IMR-90 (cell line): ENCODE results near the gene ITPKA. TPM values are rescaled to one million over a fixed set of nuclear protein-coding genes. Genes with fewer than 3 reads are reported as not detected.
"Not testable (repeated sequence)": the region's sequence is repeated elsewhere in the genome, so short reads cannot be mapped to it uniquely, and the experiment has no call there.

Experiments used
- ATAC-seq: fragments of 200-7000 bp; cut with Tn5 transposase; 2 replicates; pipeline ENCODE4 v1.9.1; 2020; ENCODE audit warnings: low read depth, mild to moderate bottlenecking, moderate library complexity
- BruUV-seq: library from RNA; stranded (reverse); fragments of 400-500 nt; replicated peaks from 2 replicates; lab custom pipeline; 2021; lab: Mats Ljungman, UMichigan
- CTCF ChIA-PET: fragments of 300-600 bp; formaldehyde crosslinking; extraction: SDS; loops from one replicate; lab custom pipeline; 2021; ENCODE audit warnings: antibody characterized with exemption; lab: Yijun Ruan, JAX
- POLR2A ChIA-PET: fragments of 300-600 bp; sonication (Branson Sonifier 250); formaldehyde crosslinking; loops from one replicate; lab custom pipeline; 2022; ENCODE audit warnings: antibody characterized with exemption; ENCODE audit not compliant: unreplicated experiment; lab: Charles Lee
- DNase-seq: peaks from one replicate; pipeline ENCODE4 v3.0.0; 2013
- H2AFZ ChIP-seq: replicated peaks from 2 replicates; pipeline ENCODE3; 2013; ENCODE audit warnings: low read length, mild to moderate bottlenecking; ENCODE audit not compliant: poor library complexity
- H2AK5ac ChIP-seq: 2 replicates; pipeline ENCODE4 v1.6.1; 2013; ENCODE audit warnings: low read depth, low read length, inconsistent platforms
- H2AK9ac ChIP-seq: replicated peaks from 2 replicates; pipeline ENCODE3; 2013; ENCODE audit warnings: mild to moderate bottlenecking, low read depth, low read length, moderate library complexity; ENCODE audit not compliant: poor library complexity
- H2BK120ac ChIP-seq: 2 replicates; pipeline ENCODE4 v1.6.1; 2013; ENCODE audit warnings: low read depth, low read length, inconsistent platforms
- H2BK15ac ChIP-seq: 3 replicates; pipeline ENCODE4 v1.6.1; 2013; ENCODE audit warnings: low read depth, low read length, inconsistent platforms
- H2BK20ac ChIP-seq: 2 replicates; pipeline ENCODE4 v1.6.1; 2013; ENCODE audit warnings: low read depth, mild to moderate bottlenecking, inconsistent platforms, low read length, moderate library complexity
- H2BK5ac ChIP-seq: 2 replicates; pipeline ENCODE4 v1.6.1; 2013; ENCODE audit warnings: mild to moderate bottlenecking, low read depth, low read length, inconsistent platforms; ENCODE audit not compliant: poor library complexity, severe bottlenecking
- H3K14ac ChIP-seq: replicated peaks from 2 replicates; pipeline ENCODE4 v1.6.1; 2013; ENCODE audit warnings: low read depth, low read length, inconsistent platforms
- H3K18ac ChIP-seq: 2 replicates; pipeline ENCODE4 v1.6.1; 2013; ENCODE audit warnings: low read depth, low read length, control low read depth
- H3K23ac ChIP-seq: 2 replicates; pipeline ENCODE4 v1.6.1; 2013; ENCODE audit warnings: low read depth, low read length, inconsistent platforms
- H3K27ac ChIP-seq: 2 replicates; pipeline ENCODE4 v1.5.1; 2013; ENCODE audit warnings: mild to moderate bottlenecking, control low read depth, low read length; ENCODE audit not compliant: insufficient read depth
- H3K27me3 ChIP-seq: 2 replicates; pipeline ENCODE4 v1.6.1; 2013; ENCODE audit warnings: low read length; ENCODE audit not compliant: control insufficient read depth, insufficient read depth
- H3K36me3 ChIP-seq: 2 replicates; pipeline ENCODE4 v1.6.1; 2013; ENCODE audit warnings: low read length, mixed read lengths; ENCODE audit not compliant: control insufficient read depth, insufficient read depth
- H3K4ac ChIP-seq: 2 replicates; pipeline ENCODE4 v1.6.1; 2013; ENCODE audit warnings: low read depth, low read length, inconsistent platforms
- H3K4me1 ChIP-seq: 2 replicates; pipeline ENCODE4 v1.6.1; 2013; ENCODE audit warnings: low read length, mixed read lengths; ENCODE audit not compliant: control insufficient read depth, insufficient read depth
- H3K4me2 ChIP-seq: 2 replicates; pipeline ENCODE4 v1.6.1; 2013; ENCODE audit warnings: low read depth, mild to moderate bottlenecking, control low read depth, low read length, moderate library complexity
- H3K4me3 ChIP-seq: 2 replicates; pipeline ENCODE4 v1.5.1; 2013; ENCODE audit warnings: low read depth, mild to moderate bottlenecking, control low read depth, low read length, moderate library complexity; ENCODE audit not compliant: insufficient read depth
- H3K56ac ChIP-seq: 2 replicates; pipeline ENCODE4 v1.6.1; 2013; ENCODE audit warnings: low read length, inconsistent platforms; ENCODE audit not compliant: insufficient read depth; ENCODE audit errors: extremely low read depth
- H3K79me1 ChIP-seq, 2 experiments: 2 replicates each; pipeline ENCODE4 v1.6.1; 2013; ENCODE audit warnings: low read length in 2 of 2, inconsistent platforms in 1 of 2, low read depth in 1 of 2
- H3K9ac ChIP-seq: 2 replicates; pipeline ENCODE4 v1.6.1; 2013; ENCODE audit warnings: low read depth, low read length, control low read depth
- H3K9me1 ChIP-seq: 2 replicates; pipeline ENCODE4 v1.6.1; 2013; ENCODE audit warnings: low read length, inconsistent platforms; ENCODE audit not compliant: insufficient read depth
- H3K9me3 ChIP-seq: 2 replicates; pipeline ENCODE4 v1.6.1; 2013; ENCODE audit warnings: low read length; ENCODE audit not compliant: control insufficient read depth, insufficient read depth
- H4K20me1 ChIP-seq: 2 replicates; pipeline ENCODE4 v1.6.1; 2013; ENCODE audit warnings: low read length, inconsistent platforms; ENCODE audit not compliant: insufficient read depth
- H4K5ac ChIP-seq: 2 replicates; pipeline ENCODE4 v1.6.1; 2013; ENCODE audit warnings: mild to moderate bottlenecking, low read depth, low read length, control low read depth
- H4K8ac ChIP-seq, 2 experiments: 2 replicates each; pipeline ENCODE4 v1.6.1; 2013; ENCODE audit warnings: low read depth in 2 of 2, low read length in 2 of 2, control low read depth in 1 of 2, inconsistent platforms in 1 of 2
- H4K91ac ChIP-seq: 2 replicates; pipeline ENCODE4 v1.6.1; 2013; ENCODE audit warnings: low read depth, low read length, inconsistent platforms; ENCODE audit not compliant: insufficient read depth
- BHLHE40 ChIP-seq: fragments of 150-350 bp; IDR thresholded peaks from 2 replicates; pipeline ENCODE4 v1.6.1; 2016; ENCODE audit warnings: mild to moderate bottlenecking, low read depth, low read length
- CHD1 ChIP-seq: IDR thresholded peaks from 2 replicates; pipeline ENCODE4 v1.6.1; 2012; ENCODE audit warnings: low read depth, low read length, improper control_type of control experiment
- POLR2A ChIP-seq: IDR thresholded peaks from 2 replicates; pipeline ENCODE4 v1.6.1; 2012; ENCODE audit warnings: mild to moderate bottlenecking, low read depth, low read length
- RAD21 ChIP-seq: IDR thresholded peaks from 2 replicates; pipeline ENCODE4 v1.6.1; 2012; ENCODE audit warnings: low read length, improper control_type of control experiment
- WGBS, 2 experiments: methylation state at CpG; one replicate each; pipeline versions ENCODE4 v1.1.5 to v1.1.7; 2013; ENCODE audit warnings: missing lambda C conversion rate in 2 of 2; ENCODE audit not compliant: insufficient read length in 1 of 2; ENCODE audit errors: extremely low coverage in 2 of 2; 5-methylcytosine and 5-hydroxymethylcytosine counted together
- dilution Hi-C: fragments of 300-500 bp; cut with HindIII; formaldehyde crosslinking; loops from one replicate; pipeline ENCODE4 v1.14.3; 2018; ENCODE audit warnings: low sequenced_read_pairs; ENCODE audit not compliant: unreplicated experiment
- in situ Hi-C: fragments of 300-500 bp; cut with MboI; formaldehyde crosslinking; loops from 3 replicates; pipeline ENCODE4 v1.14.3; 2019; ENCODE audit warnings: low sequenced_read_pairs, inconsistent platforms, mixed read lengths
- intact Hi-C: fragments of 100-400 bp; cut with micrococcal nuclease; formaldehyde crosslinking; loops from 2 replicates; pipeline ENCODE4 v1.10.0; 2022
- polyA plus RNA-seq, 3 experiments: library from polyadenylated mRNA; depleted of rRNA; stranded (reverse); fragments of >200 nt; gene quantifications; 2 replicates each; pipeline ENCODE4 v1.2.3, GENCODE V29; 2012; ENCODE audit warnings: low replicate concordance in 1 of 3
- total RNA-seq: library from RNA; depleted of rRNA; stranded (reverse); fragments of >200 nt; gene quantifications from 2 replicates; pipeline ENCODE4 v1.2.3, GENCODE V29; 2012
- TF ChIP-seq, protein P1 (sequence below): fragments of 150-350 bp; IDR thresholded peaks from 2 replicates; pipeline ENCODE4 v1.6.1; 2017; ENCODE audit warnings: mild to moderate bottlenecking, antibody characterized with exemption, low read length, low read depth

ITPKA gene
- total and polyA plus RNA-seq, 2 of the 4 experiments (the other 2 are of a cell fraction) = 1.1 to 1.8 TPM

DNA sequence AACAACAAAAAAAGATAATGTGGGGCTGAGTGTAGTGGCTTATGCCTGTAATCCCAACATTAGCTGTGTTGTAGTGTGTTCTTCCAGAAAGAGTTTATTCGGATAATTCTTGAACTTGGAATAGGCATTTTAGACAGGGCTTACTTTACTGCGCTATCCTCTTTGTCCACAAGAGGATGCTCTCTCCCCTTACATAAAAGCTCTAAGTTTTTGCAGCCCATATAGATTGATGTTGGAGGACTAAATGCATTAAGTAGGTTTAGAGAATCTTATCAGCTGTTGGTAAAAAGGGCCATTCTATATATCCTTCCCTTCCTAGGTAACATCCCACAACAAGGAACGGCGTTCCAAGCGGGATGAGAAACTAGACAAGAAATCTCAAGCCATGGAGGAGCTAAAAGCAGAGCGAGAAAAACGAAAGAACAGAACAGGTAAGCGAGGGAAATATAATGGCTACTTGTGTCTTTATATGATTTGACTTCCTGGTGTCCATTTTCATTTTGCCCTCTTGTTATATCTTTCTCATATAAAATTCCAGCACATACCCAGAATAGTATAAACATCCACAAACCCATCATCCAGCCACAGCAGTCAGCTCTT is 27.8 kb upstream of the ITPKA start (continued):
- TF ChIP-seq, protein P1, sequence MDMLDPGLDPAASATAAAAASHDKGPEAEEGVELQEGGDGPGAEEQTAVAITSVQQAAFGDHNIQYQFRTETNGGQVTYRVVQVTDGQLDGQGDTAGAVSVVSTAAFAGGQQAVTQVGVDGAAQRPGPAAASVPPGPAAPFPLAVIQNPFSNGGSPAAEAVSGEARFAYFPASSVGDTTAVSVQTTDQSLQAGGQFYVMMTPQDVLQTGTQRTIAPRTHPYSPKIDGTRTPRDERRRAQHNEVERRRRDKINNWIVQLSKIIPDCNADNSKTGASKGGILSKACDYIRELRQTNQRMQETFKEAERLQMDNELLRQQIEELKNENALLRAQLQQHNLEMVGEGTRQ = no peak

DNA sequence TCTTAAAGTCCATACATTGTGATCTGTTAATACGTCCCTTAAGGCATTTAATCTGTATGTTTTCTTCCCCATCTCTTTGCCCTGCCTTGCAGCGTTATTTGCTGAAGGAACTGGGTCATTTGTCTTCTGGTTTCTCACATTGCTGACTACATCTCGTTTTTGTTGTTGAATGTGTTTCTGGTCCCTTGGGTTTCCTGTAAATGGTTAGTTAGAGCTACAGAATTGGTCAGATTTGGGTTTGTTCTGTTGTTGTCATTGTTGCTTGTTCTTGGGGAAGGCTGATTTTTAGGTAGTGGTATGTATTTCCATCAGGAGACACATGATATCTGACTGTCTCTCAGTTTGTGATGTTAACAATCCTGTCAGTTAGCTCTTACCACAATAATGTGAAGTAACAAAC is 27.0 kb upstream of the ITPKA start:
- Histone ChIP-seq H3K27me3 (no peaks in the 10 kb centered on the region), H3K9ac (no peak overlapping the region), H4K91ac (no peak overlapping the region), H2BK20ac (no peak overlapping the region), H2BK120ac (no peak overlapping the region), H3K27ac (no peak overlapping the region), H3K4ac (no peak overlapping the region), H4K5ac (no peak overlapping the region), H3K56ac (no peak overlapping the region), H3K18ac (no peak overlapping the region), H3K36me3 (peaks cover 38% of the 10 kb centered on the region), H3K9me1 (no peaks in the 10 kb centered on the region; the same call in 1 of the 2 replicates), H2BK15ac (no peak overlapping the region), H3K9me3 (no peaks in the 10 kb centered on the region), H3K4me3 (no peak overlapping the region), H3K79me1 (peaks cover 8 to 27% of the 10 kb centered on the region in 2 experiments; a peak in 3 of 4 replicates), H3K14ac (no peak overlapping the region), H2AFZ (no peak overlapping the region), H3K23ac (no peak overlapping the region), H2BK5ac (no peak overlapping the region), H4K8ac (no peak overlapping the region), H2AK5ac (no peak overlapping the region), H3K4me1 (peaks cover 4% of the 10 kb centered on the region), H3K4me2 (no peak overlapping the region), H2AK9ac (no peak overlapping the region), H4K20me1 (0 out of 2 replicates have a peak, but pooled peaks cover 10% of the 10 kb centered on the region)
- dilution Hi-C loops (no loop called here), in situ Hi-C loops (no loop called here), intact Hi-C loops (loop anchor here (5.0 to 10.0 kb wide), 5 partner anchors 76 to 348 kb away; partner anchors contain the start of genes RPAP1 and TYRO3)
- ChIA-PET POLR2A (no interaction called here), CTCF (interaction anchor here (1.3 to 1.9 kb wide), 6 partner anchors 13 to 307 kb away, joined by 3 to 6 read pairs (median 4); partner anchors contain the start of gene MAPKBP1)
- WGBS, 2 experiments = no CpG with 5 or more reads among the region's 3 CpGs
- no TSS peak for BruUV-seq
- ATAC-seq = no peak
- TF ChIP-seq BHLHE40 (no peak), RAD21 (no peak), POLR2A (no peak), CHD1 (no peak)
- no peak for DNase-seq

DNA sequence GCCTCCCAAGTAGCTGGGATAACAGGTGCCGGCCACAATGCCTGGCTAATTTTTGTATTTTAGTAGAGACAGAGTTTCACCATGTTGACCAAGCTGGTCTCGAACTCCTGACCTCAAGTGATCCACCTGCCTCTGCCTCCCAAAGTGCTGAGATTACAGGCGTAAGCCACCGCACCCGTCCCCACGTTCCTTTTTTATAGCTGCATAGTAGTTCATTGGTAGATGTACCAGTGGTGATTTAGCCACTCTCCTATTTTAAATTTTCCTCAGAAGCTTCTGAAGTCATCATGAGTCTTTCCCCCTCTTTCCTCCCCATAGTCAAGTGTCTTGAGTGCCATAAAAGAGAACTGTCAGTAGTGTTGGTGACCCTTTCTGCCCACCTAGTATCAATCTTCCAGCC is 24.0 kb upstream of the ITPKA start:
- H3K56ac ChIP-seq, DNase-seq, ATAC-seq, H2AK5ac ChIP-seq, H2BK20ac ChIP-seq, H3K27ac ChIP-seq, H2BK120ac ChIP-seq, in situ Hi-C loops, H4K20me1 ChIP-seq, H3K4ac ChIP-seq, dilution Hi-C loops, H2BK5ac ChIP-seq, H3K18ac ChIP-seq, H3K4me3 ChIP-seq, POLR2A ChIA-PET, H4K8ac ChIP-seq, CTCF ChIA-PET, H3K23ac ChIP-seq, H4K91ac ChIP-seq, BruUV-seq, H2BK15ac ChIP-seq, H3K14ac ChIP-seq, H3K4me1 ChIP-seq, H3K9me1 ChIP-seq, H2AFZ ChIP-seq, H3K9me3 ChIP-seq, H3K27me3 ChIP-seq, H3K4me2 ChIP-seq, H3K9ac ChIP-seq, H2AK9ac ChIP-seq, H4K5ac ChIP-seq: not testable (repeated sequence)
- Histone ChIP-seq H3K36me3 (peaks cover 42% of the 10 kb centered on the region), H3K79me1 (peaks cover 4 to 14% of the 10 kb centered on the region in 2 experiments; a peak in 2 of 4 replicates)
- WGBS, 2 experiments = no CpG with 5 or more reads among the region's 6 CpGs
- intact Hi-C loops = loop anchor here (5.0 to 10.0 kb wide), 5 partner anchors 73 to 345 kb away; partner anchors contain the start of genes RPAP1 and TYRO3
